ENCODE results near the gene ACKR2. TPM values are rescaled to one million over a fixed set of nuclear protein-coding genes. Genes with fewer than 3 reads are reported as not detected.

ACKR2 gene
- total and polyA plus RNA-seq, 2 experiments from 2014 or later, result 0.35 TPM; not detected in 1

GRCh38 chr3:42802876-42803413 is 6.3 kb upstream of the ACKR2 start:
- H3K27ac Mint-ChIP-seq, result peak overlapping the region; percentile 95
- Histone ChIP-seq H3K4me1 (ENCODE audit: insufficient read depth) (peaks cover 28% of the 10 kb centered on the region), H3K36me3 (ENCODE audit: insufficient read depth) (no peaks in the 10 kb centered on the region), H3K9me2 (ENCODE audit: insufficient read depth) (no peaks in the 10 kb centered on the region), H3K27me3 (ENCODE audit: insufficient read depth) (peaks cover 19% of the 10 kb centered on the region), H4K20me1 (replicated peaks; ENCODE audit: insufficient read depth) (no peaks in the 10 kb centered on the region; the same call in 1 of the 2 replicates), H3K27ac (ENCODE audit: low read depth) (no peak overlapping the region), H3K4me2 (peak overlapping the region; percentile 94), H3F3A (replicated peaks; ENCODE audit: low read depth) (peaks cover 6% of the 10 kb centered on the region; the same call in 1 of the 2 replicates), H3K4me3 (peak overlapping the region; percentile 92), H3K79me2 (replicated peaks; ENCODE audit: insufficient read depth) (peaks cover 46% of the 10 kb centered on the region), H2AFZ (peak overlapping the region; percentile 53)
- H3K27me3 Mint-ChIP-seq (ENCODE audit: insufficient read depth, low read depth, poor library complexity), result peaks cover 17% of the 10 kb centered on the region
- H3K4me3 Mint-ChIP-seq, result peak overlapping the region; percentile 95
- peaks cover 14% of the 10 kb centered on the region for H3K36me3 Mint-ChIP-seq (ENCODE audit: low read depth)
- H3K9me3 Mint-ChIP-seq, result no peaks in the 10 kb centered on the region
- H3K4me1 Mint-ChIP-seq, result peaks cover 38% of the 10 kb centered on the region
- TF ChIP-seq REST (IDR thresholded peaks at IDR 0.05; ENCODE audit: unreplicated experiment) (no peak), ETS1 (IDR thresholded peaks at IDR 0.05) (no peak), ZNF331 (CRISPR knock-in tag; IDR thresholded peaks at IDR 0.05; ENCODE audit: low read depth) (no peak), EZH2 (IDR thresholded peaks at IDR 0.05; ENCODE audit: low read depth, unreplicated experiment) (no peak), CREB1 (CRISPR knock-in tag; IDR thresholded peaks at IDR 0.05; ENCODE audit: low read depth) (no peak)
- peak; percentile 48 for DNase-seq (ENCODE audit: low spot score)
- ATAC-seq, result no peak

GRCh38 chr3:42803414-42804105 is 5.7 kb upstream of the ACKR2 start:
- Mint-ChIP-seq H3K4me1 (peaks cover 38% of the 10 kb centered on the region), H3K36me3 (ENCODE audit: low read depth) (peaks cover 14% of the 10 kb centered on the region), H3K9me3 (no peaks in the 10 kb centered on the region), H3K4me3 (peak overlapping the region; percentile 95), H3K27me3 (ENCODE audit: insufficient read depth, low read depth, poor library complexity) (peaks cover 17% of the 10 kb centered on the region), H3K27ac (peak overlapping the region; percentile 95)
- DNase-seq (ENCODE audit: low spot score), result peak; percentile 51
- peak; percentile 24 for ATAC-seq
- H3K4me3 ChIP-seq, result peak overlapping the region; percentile 92
- no peaks in the 10 kb centered on the region; the same call in 1 of the 2 replicates for H4K20me1 ChIP-seq (replicated peaks; ENCODE audit: insufficient read depth)
- H3K4me2 ChIP-seq, result peak overlapping the region; percentile 94
- H2AFZ ChIP-seq, result peak overlapping the region; percentile 53
- peaks cover 6% of the 10 kb centered on the region; the same call in 1 of the 2 replicates for H3F3A ChIP-seq (replicated peaks; ENCODE audit: low read depth)
- peaks cover 28% of the 10 kb centered on the region for H3K4me1 ChIP-seq (ENCODE audit: insufficient read depth)
- peak overlapping the region; percentile 91 for H3K27ac ChIP-seq (ENCODE audit: low read depth)
- peaks cover 46% of the 10 kb centered on the region for H3K79me2 ChIP-seq (replicated peaks; ENCODE audit: insufficient read depth)
- no peaks in the 10 kb centered on the region for H3K9me2 ChIP-seq (ENCODE audit: insufficient read depth)
- H3K27me3 ChIP-seq (ENCODE audit: insufficient read depth), result peaks cover 19% of the 10 kb centered on the region
- H3K36me3 ChIP-seq (ENCODE audit: insufficient read depth), result no peaks in the 10 kb centered on the region
- TF ChIP-seq ETS1 (IDR thresholded peaks at IDR 0.05), result no peak
- TF ChIP-seq ZNF331 (CRISPR knock-in tag; IDR thresholded peaks at IDR 0.05; ENCODE audit: low read depth), result no peak
- TF ChIP-seq EZH2phosphoT487 (IDR thresholded peaks at IDR 0.05; ENCODE audit: unreplicated experiment), result no peak
- no peak for TF ChIP-seq EZH2 (IDR thresholded peaks at IDR 0.05; ENCODE audit: low read depth, unreplicated experiment)

Data from GM23338 (cell line).